Fibroblast of skin of abdomen (primary cell): ENCODE data around the gene TYROBP. TPM values are rescaled to one million over a fixed set of nuclear protein-coding genes. Genes with fewer than 3 reads are reported as not detected.
"Not testable (repeated sequence)": the region's sequence is repeated elsewhere in the genome, so short reads cannot be mapped to it uniquely, and the experiment has no call there.

Experiments
- DNase-seq: peaks from one replicate; pipeline ENCODE4 v3.0.0-alpha.2; 2013
- polyA plus RNA-seq, 2 experiments: library from polyadenylated mRNA; unstranded; fragments of 120-200 nt; gene quantifications; one replicate each; pipeline ENCODE4 v1.2.1, GENCODE V29; 2013; ENCODE audit not compliant: insufficient read length in 2 of 2

TYROBP gene
- polyA plus RNA-seq (2013, experiment 1 of 2; ENCODE audit: insufficient read length) = 0.32 TPM
- not detected for polyA plus RNA-seq (2013, experiment 2 of 2; ENCODE audit: insufficient read length)

DNA sequence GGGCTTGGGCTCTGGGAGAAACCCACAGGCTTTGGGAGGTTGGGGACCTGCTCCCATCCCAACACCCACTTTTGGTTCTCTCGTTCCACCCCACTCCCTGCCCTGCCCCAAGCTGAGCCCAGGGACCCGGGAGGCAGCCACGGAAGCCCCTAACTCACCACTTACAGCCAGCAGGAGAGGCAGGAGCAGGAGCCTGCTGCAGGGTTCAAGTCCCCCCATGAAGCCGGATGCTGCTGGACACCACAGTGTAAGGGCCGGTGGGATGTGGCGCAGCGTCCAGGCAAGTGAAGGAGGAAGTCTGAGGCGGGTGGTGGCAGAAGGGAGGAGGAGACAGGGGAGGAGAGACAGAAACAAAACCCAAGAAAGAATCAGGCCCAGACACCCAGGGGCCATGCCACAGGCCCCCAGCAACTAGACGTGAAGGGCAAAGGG is at the start of gene TYROBP:
TSS of gene TYROBP (minus strand) at position 286 of the 432 bp plus-strand sequence. CDS start at position 219, 67 bp downstream.
- no peak for DNase-seq

DNA sequence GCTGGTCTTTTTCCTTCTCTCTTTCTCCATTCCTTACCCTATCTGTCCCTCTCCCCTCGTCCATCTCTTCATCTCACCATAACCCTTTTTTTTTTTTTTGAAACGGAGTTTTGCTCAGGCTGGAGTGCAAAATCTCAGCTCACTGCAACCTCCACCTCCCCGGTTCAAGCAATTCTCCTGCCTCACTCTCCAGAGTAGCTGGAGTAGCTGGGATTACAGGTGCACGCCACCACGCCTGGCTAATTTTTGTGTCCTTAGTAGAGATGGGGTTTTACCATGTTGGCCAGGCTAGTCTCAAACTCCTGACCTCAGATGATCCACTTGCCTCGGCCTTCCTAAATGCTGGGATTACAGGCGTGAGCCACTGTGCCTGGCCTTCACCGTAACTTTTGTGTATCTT is 49.3 kb upstream of the TYROBP start:
- not testable (repeated sequence) for DNase-seq

DNA sequence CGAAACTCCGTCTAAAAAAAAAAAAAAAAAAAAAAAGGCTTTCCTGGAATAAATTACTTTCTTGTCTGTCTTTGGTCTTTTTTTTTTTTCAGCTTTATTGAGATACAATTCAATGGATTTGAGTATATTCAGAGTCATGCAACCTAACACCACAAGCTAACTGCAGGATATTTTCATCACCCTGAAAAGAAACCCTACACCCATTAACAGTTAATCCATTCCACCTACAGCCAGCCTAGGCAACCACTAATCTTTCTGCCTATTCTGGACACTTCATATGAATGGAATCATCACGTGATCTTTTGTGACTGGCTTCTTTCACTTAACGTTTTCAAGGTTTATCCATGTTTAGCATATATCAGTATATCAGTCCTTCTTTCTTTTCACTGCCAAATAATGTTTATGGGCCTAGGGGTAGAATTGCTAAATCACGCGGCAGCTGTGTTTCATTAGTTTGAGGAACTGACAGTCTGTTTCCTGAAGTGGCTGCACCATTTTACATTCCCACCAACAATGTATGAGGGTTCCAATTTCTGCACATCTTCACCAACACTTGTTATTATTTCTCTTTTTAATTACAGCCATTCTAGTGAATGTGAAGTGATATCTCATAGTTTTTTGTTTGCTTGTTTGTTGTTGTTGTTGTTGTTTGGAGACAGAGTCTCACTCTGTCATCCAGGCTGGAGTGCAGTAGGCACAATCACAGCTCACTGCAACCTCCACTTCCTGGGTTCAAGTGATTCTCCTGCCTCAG is 48.0 kb upstream of the TYROBP start:
- no peak for DNase-seq

DNA sequence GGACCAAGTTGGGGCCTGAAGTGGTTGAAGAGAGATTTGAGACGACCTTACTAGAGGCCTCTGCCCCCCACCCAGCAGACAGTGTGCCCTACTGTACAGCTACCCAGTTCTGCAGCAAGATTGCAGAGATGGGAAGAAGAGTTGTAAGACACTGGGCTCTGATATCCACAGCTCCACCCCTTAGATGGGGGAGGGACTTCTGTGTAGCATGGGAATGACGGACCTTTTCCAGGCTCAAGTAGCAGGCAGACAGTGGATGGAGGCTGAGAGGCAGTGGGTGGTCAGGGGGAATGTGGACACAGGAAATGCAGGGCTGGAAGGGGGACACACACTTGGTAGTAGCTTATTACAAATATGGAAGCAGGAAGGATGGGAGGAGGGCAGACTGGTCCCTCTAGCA is 41.0 kb upstream of the TYROBP start:
- DNase-seq = no peak

DNA sequence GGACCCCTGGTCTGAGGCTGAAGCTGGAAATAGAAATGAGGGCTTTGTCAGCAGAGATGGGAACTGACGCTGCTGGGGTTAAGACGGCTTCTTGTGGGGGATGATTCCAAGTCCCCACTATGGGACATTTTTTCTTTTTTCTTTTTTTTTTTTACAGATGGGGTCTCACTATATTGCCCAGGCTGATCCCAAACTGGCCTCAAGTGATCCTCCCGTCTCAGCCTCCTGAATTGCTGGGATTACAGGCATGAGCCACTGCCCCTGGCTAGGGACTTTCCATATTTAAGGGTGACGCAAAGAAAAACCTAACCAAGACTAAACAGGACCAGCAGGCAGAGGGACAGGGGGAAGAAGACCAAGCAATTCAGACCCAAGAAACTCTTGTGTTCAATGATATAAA is 38.1 kb upstream of the TYROBP start:
- DNase-seq = no peak

DNA sequence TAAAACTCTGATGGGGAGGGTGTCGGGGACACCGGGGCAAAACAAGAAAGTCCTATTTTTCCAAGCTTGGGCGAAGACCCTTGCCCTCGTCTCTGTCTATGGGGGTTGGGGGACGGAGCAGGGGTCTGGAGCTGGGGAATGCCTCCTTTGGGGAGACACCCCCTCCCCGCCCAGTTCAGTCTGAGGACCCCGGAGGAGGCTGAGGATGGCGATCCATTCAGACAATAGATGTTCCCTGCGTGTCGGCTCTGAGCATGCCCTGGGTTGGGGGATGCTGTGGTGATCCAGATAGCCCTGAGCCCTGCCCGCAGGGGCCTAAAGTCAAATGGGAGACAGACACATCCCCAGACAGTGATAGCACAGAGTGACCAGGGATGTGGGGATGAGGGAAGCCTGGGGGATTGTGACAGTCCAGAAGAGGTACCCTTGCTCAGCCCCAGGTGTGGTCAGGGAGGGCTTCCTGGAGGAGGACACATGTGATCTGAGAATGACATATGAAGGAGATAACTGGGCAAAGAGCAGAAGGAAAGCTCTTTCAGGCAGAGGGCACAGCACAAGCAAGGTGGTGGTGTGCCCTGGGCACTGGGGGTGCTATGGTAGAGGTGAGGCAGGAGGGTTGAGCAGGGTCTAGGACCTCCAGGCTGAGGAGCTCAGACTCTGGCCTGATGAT is 37.2 kb upstream of the TYROBP start:
- no peak for DNase-seq

DNA sequence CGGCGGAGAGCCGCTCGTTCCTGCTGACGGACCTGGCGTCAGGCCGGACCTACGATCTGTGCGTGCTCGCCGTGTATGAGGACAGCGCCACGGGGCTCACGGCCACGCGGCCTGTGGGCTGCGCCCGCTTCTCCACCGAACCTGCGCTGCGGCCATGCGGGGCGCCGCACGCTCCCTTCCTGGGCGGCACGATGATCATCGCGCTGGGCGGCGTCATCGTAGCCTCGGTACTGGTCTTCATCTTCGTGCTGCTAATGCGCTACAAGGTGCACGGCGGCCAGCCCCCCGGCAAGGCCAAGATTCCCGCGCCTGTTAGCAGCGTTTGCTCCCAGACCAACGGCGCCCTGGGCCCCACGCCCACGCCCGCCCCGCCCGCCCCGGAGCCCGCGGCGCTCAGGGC is 36.5 kb upstream of the TYROBP start:
- no peak for DNase-seq

DNA sequence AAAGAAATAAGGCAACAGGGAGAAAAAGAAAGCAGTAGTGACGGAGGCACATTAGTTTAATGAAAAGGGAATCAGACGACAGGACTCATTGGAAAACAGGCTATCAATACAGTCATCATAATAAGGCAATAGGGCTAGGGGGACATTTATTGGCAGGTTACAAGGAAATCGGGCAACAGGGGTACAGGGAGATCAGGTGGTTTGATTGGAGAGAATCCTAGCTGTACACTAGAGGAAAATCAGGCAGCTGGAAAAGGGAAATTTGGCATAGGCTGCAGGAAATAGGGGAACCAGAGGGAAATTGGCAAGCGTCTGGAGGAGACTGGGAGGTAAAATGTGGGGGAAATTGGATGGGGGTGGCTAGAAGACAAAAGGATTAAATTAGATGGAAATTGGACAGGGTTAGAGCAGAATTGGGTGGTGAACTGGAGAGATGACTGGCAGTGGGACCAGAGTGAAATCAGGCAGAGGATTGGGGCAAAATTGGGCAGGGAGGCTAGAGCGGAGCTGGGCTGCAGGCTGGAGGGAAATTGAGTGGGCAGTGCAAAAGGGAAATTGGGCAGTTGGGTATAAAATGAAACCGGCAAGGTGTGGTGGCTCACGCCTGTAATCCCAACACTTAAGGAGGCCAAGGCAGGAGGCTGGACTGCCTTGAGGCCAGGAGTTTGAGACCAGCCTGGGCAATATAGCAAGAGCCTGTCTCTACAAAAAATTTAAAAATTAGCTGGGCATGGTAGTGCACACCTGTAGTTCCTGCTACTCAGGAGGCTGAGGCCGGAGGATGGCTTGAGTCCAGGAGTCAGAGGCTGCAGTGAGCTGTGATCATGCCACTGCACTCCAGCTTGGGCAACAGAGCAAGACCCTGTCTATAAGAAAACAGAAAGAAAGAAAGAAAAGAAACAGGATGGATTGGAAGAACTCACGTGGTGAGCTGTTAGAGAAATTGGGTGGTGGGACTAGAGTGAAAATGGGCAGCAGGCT is 35.5 kb upstream of the TYROBP start:
- DNase-seq = no peak

DNA sequence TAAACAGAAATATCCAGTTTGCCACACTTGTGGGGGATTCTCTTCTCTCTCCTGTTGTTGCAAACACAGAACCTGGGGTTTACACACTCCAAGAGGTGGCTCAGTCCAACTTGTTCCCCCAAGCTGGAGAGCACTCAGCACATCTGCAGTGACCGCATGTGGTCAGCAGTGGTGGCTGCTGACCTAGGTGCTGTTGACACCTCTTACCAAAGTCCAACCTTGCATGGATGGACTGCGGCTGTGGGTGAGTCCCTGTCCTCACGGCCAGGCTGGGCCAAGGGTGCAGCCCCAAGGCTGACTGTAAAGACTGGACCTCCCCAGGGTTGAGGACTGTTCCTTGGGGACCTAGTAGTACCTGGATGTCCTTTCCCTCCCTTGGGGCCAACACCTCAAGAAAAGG is 34.1 kb upstream of the TYROBP start:
- DNase-seq = no peak

DNA sequence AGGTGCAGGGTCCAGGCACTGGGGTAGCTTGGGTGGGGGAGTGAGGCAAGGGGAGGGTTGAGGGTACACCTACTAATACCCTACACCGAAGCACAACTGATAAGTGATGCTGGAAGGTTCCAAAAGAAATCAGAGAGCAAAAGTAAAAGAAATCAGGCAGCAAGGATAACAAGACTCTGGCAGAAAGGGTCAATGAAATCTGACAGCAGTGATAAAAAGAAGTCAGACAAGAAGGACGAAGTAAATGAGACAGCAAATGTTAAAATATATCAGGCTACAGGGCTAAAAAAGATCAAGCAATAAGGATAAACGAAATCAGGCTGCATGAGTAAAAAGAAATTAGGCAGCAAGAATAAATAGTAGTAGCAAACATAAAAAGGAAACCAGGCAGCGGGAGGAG is 32.7 kb upstream of the TYROBP start:
- DNase-seq = no peak

DNA sequence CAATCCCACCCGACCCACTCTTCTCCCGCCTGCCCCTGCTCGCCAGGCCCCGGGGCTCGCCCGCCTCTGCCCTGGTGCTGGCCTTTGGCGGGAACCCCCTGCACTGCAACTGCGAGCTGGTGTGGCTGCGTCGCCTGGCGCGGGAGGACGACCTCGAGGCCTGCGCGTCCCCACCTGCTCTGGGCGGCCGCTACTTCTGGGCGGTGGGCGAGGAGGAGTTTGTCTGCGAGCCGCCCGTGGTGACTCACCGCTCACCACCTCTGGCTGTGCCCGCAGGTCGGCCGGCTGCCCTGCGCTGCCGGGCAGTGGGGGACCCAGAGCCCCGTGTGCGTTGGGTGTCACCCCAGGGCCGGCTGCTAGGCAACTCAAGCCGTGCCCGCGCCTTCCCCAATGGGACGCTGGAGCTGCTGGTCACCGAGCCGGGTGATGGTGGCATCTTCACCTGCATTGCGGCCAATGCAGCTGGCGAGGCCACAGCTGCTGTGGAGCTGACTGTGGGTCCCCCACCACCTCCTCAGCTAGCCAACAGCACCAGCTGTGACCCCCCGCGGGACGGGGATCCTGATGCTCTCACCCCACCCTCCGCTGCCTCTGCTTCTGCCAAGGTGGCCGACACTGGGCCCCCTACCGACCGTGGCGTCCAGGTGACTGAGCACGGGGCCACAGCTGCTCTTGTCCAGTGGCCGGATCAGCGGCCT is 32.1 kb upstream of the TYROBP start:
- DNase-seq = no peak

DNA sequence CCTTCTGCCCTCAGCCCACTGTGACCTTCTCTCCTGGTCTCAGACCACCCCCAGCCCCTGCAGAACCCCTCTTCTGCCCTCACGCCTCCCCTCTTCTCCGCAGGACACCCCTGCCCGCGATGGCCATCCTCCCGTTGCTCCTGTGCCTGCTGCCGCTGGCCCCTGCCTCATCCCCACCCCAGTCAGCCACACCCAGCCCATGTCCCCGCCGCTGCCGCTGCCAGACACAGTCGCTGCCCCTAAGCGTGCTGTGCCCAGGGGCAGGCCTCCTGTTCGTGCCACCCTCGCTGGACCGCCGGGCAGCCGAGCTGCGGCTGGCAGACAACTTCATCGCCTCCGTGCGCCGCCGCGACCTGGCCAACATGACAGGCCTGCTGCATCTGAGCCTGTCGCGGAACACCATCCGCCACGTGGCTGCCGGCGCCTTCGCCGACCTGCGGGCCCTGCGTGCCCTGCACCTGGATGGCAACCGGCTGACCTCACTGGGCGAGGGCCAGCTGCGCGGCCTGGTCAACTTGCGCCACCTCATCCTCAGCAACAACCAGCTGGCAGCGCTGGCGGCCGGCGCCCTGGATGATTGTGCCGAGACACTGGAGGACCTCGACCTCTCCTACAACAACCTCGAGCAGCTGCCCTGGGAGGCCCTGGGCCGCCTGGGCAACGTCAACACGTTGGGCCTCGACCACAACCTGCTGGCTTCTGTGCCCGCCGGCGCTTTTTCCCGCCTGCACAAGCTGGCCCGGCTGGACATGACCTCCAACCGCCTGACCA is 31.4 kb upstream of the TYROBP start:
- DNase-seq = no peak

DNA sequence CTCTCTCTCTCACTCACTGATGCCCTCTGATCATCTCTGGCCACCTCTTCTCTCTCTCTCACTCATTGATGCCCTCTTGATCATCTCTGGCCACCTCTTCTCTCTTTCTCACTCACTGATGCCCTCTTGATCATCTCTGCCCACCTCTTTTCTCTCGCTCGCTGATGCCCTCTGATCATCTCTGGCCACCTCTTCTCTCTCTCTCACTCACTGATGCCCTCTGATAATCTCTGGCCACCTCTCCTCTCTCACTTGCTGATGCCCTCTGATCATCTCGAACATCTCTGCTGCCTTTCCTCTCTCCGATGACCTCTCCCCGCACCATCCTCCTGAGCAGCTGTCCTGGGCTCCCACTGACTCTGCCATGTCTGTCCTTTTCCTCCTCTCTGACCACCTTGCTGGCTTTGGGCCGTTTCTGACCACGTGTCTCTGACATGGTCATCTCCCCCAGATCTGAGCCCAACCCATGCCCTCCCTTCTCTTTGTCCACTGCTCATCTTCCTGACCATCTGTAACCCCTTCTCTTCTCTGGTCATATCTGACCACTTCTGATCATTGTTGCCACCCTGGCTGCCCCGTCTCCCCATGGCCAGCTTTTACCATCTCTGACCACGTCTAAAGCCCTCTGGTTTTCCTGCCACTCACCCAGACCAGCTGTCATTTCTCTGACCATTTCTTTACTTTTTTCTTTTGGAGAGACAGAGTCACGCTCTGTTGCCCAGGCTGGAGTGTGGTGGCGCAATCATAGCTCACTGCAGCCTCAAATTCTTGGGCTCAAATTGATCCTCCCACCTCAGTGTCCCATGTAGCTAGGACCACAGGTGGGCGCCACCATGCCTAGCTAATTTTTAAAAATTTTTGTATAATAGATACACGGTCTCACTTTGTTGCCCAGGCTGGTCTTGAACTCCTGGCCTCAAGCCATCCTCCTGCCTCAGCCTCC is 30.5 kb upstream of the TYROBP start:
- no peak for DNase-seq

DNA sequence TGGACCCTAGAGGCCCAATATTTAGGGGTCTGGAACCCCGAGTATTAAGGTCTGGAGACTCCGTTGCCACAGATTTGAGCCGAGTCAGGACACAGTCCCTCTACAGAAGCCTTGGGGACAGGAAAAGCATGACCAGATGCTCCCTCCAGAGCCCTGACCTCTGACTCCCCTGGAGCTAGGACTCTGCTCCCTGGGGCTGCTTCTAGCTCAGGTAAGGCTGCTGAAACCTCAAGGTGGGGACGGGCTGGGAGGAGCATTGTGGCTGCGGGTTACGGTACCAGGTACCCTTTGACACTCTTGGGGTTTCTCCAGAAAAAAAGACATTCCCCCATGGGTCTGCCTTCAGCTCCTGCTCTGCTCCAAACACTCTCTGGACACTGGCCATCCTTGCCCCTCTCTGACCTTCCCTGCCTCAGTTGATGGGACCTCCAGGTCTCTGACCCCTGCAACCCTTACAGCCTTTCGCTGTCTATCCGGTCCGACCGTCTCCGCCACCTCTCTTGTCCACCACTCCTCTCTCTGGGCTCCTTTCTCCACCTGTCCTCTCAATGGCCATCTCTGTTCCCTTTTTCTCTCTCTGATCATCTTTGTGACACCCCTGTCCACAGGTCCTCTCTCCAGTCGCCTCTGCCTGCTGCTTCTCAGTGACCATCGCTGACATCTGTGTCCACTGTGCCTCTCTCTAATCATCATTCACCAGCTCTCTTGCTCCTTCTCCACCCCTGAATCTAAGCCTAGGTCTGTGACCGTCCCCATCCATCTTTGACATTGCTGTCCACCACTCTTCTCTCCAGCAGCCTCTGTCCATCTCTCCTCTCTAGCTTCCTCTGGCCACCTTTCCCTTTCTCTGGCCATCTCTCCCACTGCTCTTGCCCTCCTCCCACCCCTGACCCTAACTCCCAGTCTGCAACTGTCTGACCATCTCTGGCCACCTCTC is 29.5 kb upstream of the TYROBP start:
- DNase-seq = no peak

DNA sequence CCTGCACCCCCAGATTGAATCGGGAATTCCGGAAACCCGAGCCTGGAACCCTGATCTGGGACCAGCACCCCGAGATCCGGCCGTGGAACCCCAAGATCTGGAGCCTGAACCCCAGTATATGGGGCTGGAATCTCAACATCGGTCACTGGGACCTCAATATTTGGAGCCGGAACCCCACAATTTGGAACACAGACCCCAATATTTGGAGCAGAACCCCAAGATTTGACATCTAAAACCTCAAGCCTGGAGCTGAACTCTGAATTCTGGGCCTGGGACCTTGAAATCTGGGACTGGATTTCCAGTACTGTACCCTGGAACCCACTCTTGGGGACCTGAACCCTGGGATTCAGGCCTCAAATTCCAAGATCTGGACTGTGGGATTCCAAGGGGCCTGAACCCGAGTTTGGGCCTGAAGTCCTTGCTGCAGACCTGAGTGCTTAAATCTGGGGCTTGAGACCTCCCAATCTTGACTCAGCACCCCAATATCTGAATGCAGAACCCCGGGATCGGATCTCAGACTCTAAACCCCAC is 28.7 kb upstream of the TYROBP start:
- DNase-seq = no peak

DNA sequence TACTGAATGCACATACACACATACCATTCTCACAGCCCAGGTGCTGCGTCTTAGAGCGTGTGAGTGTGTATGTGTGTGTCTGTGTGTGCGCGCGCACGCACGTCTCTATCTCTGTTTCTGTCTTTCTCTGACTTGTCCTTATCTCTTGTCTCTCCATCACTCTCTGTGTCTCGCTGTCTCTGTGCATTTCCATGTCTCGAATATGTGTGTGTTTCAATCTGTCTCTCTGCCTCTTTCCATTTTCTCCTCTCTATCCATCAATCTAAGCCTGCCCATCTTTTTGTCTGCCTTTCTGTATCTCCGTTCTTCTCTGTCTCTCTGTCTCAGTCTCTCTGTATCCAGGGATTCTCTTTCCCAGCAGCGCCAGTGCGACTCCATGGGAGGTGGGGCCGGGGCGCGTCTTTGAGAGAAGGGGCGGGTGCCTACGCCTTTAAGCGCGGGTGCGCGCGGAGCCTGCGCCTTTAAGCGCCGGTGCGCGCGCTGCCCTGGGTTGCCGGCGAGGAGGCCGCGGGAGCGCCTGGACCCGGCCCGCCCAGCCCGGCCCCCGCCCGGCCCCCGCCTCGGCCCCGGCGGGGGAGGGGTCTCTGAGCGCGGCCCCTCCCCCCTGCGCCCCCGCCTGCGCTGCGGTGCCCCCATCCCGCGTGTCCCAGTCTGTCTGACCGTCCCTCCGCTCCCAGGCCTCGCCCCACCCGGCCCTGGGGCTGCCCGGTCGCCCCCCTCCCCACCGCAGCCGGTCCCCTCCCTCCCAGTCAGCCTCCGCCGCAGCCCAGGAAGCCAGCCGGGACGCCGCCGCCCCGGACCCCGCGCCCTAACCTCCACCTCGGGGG is 28.0 kb upstream of the TYROBP start, which contains the start of gene LRFN3:
TSS of gene LRFN3 (plus strand) at position 464 of the 827 bp plus-strand sequence. CDS start 3,052 bp downstream, outside the sequence.
- peak; percentile 73 for DNase-seq

DNA sequence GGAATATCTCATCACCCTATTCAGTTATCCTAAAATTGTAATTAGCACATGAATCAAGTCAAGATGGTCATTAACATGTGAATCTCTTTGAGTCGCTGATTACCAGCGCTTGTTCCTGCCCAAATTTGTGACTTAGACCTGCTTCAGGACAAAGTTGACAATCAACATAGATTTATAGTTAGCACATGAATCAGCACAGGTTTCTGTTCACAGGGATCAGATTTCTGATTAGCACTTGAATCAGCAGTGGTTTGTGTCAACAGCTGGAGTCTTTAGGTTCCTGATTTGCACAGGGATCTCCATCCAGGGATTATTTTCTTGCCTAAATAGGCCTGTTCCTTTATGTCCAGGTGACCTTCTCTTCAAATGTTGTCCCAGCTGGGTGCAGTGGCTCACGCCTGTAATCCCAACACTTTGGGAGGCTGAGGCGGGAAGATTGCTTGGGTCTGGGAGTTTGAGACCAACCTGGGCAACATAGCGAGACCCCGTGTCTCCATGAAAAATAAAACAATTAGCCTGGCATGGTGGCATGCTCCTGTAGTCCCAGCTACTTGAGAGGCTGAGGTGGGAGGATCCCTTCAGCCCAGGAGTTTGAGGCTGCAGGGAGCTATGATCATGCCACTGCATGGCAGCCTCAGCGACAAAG is 24.3 kb upstream of the TYROBP start:
- DNase-seq = no peak
